ENCODE results near the gene GRID2. TPM values are rescaled to one million over a fixed set of nuclear protein-coding genes. Genes with fewer than 3 reads are reported as not detected.

GRID2 gene
- total RNA-seq, 1 donor from 2014 or later, result not detected

- no peak for DNase-seq
- TF ChIP-seq, protein P1, sequence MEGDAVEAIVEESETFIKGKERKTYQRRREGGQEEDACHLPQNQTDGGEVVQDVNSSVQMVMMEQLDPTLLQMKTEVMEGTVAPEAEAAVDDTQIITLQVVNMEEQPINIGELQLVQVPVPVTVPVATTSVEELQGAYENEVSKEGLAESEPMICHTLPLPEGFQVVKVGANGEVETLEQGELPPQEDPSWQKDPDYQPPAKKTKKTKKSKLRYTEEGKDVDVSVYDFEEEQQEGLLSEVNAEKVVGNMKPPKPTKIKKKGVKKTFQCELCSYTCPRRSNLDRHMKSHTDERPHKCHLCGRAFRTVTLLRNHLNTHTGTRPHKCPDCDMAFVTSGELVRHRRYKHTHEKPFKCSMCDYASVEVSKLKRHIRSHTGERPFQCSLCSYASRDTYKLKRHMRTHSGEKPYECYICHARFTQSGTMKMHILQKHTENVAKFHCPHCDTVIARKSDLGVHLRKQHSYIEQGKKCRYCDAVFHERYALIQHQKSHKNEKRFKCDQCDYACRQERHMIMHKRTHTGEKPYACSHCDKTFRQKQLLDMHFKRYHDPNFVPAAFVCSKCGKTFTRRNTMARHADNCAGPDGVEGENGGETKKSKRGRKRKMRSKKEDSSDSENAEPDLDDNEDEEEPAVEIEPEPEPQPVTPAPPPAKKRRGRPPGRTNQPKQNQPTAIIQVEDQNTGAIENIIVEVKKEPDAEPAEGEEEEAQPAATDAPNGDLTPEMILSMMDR (IDR thresholded peaks at IDR 0.05), result no peak
- H3K4me3 ChIP-seq, result no peak overlapping the region
Measured at GRCh38 chr4:93261207-93261606, 957.4 kb downstream of the GRID2 start.

GRCh38 chr4:93263166-93263565, 959.4 kb downstream of the GRID2 start:
- intact Hi-C loops (cut with DNase I), result no loop called here
- DNase-seq (no peak), ATAC-seq (no peak)
- Histone ChIP-seq H3K4me3 (no peak overlapping the region), H3K27me3 (ENCODE audit: low read depth) (no peaks in the 10 kb centered on the region), H3K4me1 (no peaks in the 10 kb centered on the region), H3K9me3 (no peaks in the 10 kb centered on the region), H3K36me3 (no peaks in the 10 kb centered on the region), H3K27ac (no peak overlapping the region)
- TF ChIP-seq, protein P1 (IDR thresholded peaks at IDR 0.05), result no peak

More at GRCh38 chr4:93261207-93261606, 957.4 kb downstream of the GRID2 start:
- Histone ChIP-seq H3K4me1 (no peaks in the 10 kb centered on the region), H3K27me3 (ENCODE audit: low read depth) (no peaks in the 10 kb centered on the region), H3K27ac (no peak overlapping the region), H3K36me3 (no peaks in the 10 kb centered on the region), H3K9me3 (no peaks in the 10 kb centered on the region)
- intact Hi-C loops (cut with DNase I), result no loop called here
- ATAC-seq, result no peak

DNA sequence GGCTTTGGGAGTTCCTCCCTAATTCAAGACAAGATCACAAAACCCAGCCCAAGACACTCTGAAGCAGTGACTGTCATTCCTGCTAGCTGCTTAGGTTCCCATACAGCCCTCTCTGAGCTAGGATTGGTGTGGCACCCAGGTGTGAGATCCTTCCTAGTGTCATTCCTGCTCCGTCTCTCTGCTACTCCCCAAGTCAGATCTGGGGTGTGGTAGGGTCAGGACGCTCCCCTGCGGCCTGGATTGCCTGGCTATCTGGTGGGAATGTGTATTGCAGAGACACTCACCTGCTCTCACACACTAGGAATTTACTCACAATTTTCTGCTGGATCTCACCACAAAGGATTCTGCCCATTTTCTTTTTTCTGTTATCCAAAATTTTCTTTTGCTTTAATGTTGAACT, 964.0 kb downstream of the GRID2 start:
- Histone ChIP-seq H3K36me3 (no peaks in the 10 kb centered on the region), H3K9me3 (no peaks in the 10 kb centered on the region), H3K4me3 (no peak overlapping the region), H3K27me3 (ENCODE audit: low read depth) (no peaks in the 10 kb centered on the region), H3K27ac (no peak overlapping the region), H3K4me1 (no peaks in the 10 kb centered on the region)
- intact Hi-C loops (cut with DNase I), result no loop called here
- TF ChIP-seq, protein P1 (IDR thresholded peaks at IDR 0.05), result no peak
- ATAC-seq, result no peak
- no peak for DNase-seq

- Histone ChIP-seq H3K9me3 (no peaks in the 10 kb centered on the region), H3K36me3 (no peaks in the 10 kb centered on the region), H3K4me1 (no peaks in the 10 kb centered on the region), H3K27ac (no peak overlapping the region), H3K27me3 (ENCODE audit: low read depth) (no peaks in the 10 kb centered on the region), H3K4me3 (no peak overlapping the region)
- TF ChIP-seq, protein P1 (IDR thresholded peaks at IDR 0.05), result no peak
- no peak for ATAC-seq
- intact Hi-C loops (cut with DNase I), result no loop called here
- DNase-seq, result no peak
Measured at GRCh38 chr4:93285346-93285745, 981.6 kb downstream of the GRID2 start.

DNA sequence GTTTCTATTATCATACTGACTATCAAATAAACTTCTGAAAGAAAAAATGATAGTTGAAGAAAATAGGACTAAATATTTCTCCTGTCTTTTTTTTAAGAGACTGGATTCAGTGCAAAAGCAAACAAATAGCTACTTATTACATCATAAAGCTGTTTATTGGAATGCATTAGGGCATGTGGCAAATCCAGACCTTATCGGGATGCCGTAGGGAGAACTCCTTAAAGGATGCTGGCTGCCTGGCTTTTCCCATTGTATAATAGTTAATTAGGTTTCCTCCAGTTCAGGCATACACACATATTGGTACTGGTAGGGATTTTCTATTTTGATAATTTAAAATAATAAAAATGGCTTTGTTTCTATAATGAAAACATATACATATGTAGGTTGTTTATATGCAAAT, 985.5 kb downstream of the GRID2 start:
- Histone ChIP-seq H3K36me3 (no peaks in the 10 kb centered on the region), H3K27me3 (ENCODE audit: low read depth) (no peaks in the 10 kb centered on the region), H3K27ac (no peak overlapping the region), H3K4me1 (no peaks in the 10 kb centered on the region), H3K4me3 (no peak overlapping the region), H3K9me3 (no peaks in the 10 kb centered on the region)
- intact Hi-C loops (cut with DNase I), result no loop called here
- TF ChIP-seq, protein P1 (IDR thresholded peaks at IDR 0.05), result no peak
- DNase-seq, result no peak
- no peak for ATAC-seq

DNA sequence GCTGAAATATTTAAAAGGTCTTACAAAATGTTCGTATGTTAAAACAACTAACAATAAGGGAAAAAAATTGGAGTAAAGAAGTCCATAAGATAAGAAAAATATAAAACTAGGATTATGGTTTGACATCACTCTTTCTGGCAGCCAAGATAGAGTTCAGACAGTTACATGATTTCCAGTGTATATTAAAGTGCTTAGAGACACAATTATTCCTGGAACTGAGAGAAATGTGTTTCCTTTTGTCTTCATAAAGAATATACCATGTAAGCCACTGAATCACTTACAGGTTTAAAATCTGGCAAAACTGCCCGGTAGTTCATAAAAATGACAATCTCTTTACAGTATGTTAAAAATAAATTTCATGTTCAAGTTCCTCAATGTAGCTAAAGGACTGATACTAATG, 986.1 kb downstream of the GRID2 start:
- no peak for DNase-seq
- H3K4me3 ChIP-seq, result no peak overlapping the region
- intact Hi-C loops (cut with DNase I), result no loop called here
- H3K9me3 ChIP-seq, result no peaks in the 10 kb centered on the region
- H3K27me3 ChIP-seq (ENCODE audit: low read depth), result no peaks in the 10 kb centered on the region
- H3K27ac ChIP-seq, result no peak overlapping the region
- ATAC-seq, result no peak
- no peaks in the 10 kb centered on the region for H3K36me3 ChIP-seq
- TF ChIP-seq, protein P1 (IDR thresholded peaks at IDR 0.05), result no peak
- no peaks in the 10 kb centered on the region for H3K4me1 ChIP-seq

Data from lower lobe of right lung (tissue), 2 donors.